Activated CD8-positive, alpha-beta memory T cell treated with anti-CD3 and anti-CD28 coated beads for 48 hours (primary cell): ENCODE results near the gene SMPDL3A.

ENCODE experiments used
- DNase-seq, 3 experiments: peaks; one replicate each; pipeline ENCODE4 v3.0.0-alpha.2; 2020; ENCODE audit warnings: low read depth in 2 of 3, low spot score in 2 of 3

Gene SMPDL3A

DNA sequence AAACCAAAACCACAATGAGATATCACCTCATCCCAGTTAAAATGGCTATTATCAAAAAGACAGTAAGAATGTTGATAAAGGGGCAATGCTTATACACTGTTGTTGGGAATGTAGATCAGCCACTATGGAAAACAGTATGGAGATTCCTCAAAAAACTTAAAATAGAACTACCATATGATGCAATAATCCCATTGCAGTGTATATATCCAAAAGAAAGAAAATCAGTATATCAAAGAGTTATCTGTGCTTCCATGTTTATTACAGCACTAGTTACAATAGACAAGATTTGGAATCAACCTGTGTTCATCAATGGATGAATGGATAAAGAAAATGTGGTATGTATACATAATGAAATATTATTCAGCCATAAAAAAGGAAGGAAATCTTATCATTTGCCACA lies 13.1 kb upstream of the SMPDL3A start:
- DNase-seq, result no peak

DNA sequence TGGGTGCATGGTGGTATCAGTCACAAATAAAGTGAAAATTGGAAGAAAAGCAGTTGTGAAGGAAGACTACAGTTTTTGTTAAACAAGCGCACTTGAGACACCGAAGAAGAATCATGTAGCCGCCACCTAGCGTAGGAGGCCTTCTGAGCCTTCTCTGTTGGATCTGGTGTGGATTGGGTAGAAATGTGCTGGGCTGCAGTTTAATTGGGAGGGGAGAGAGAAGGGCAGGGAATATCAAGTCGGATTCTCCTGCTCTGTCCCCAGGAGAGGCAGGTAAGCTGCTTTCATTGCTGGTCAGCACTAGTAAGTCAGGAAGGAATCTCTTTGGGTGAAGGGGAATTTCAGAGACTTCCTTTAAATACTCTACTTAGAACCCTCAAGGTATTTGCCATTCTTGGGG lies 10.8 kb upstream of the SMPDL3A start:
- no peak for DNase-seq

DNA sequence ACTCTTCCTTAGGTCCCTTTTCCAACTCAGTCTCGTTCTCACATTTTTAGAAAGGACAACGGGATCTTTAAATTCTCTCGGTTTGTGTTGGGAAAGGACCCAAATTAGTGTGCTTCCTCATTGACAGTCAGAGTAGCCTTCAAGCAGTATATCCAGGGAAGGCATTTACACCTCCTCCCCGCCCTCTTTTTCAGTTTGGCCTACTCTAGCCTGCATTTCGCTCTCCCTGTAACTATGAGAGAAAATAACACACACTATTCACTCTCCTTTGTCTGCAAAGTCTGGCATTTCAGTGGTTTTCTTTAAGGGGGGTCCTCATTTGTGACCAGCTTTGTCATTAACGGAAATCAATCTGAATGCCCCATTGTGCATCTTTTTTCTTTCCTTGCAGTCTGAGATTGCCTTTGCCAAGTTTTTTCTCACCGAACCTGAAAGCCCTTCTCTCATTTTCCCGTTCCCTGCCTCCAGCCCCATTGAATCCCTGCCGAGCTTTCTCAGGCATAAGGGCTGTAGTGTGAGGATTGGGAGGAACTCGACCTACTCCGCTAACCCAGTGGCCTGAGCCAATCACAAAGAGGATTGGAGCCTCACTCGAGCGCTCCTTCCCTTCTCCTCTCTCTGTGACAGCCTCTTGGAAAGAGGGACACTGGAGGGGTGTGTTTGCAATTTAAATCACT lies 9.9 kb upstream of the SMPDL3A start:
- DNase-seq, result no peak

DNA sequence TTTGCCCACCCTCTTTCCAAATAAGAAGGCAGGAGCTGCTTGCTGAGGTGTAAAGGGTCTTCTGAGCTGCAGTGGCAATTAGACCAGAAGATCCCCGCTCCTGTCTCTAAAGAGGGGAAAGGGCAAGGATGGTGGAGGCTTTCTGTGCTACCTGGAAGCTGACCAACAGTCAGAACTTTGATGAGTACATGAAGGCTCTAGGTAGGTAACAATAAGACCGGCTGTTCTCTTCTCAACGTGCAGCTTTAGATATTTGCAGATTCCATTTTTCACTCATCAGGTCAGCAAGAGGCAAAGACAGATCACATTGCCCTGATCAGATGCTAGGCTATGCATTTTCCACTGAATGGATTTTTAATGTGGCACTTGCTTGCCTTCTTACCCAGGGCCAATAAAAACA lies 9.4 kb upstream of the SMPDL3A start, which contains the start of gene FABP7:
Gene FABP7, plus strand, starts transcription at position 50 of the 400 bp plus-strand sequence. Its CDS starts 79 bp downstream, at position 129.
- DNase-seq, result no peak

DNA sequence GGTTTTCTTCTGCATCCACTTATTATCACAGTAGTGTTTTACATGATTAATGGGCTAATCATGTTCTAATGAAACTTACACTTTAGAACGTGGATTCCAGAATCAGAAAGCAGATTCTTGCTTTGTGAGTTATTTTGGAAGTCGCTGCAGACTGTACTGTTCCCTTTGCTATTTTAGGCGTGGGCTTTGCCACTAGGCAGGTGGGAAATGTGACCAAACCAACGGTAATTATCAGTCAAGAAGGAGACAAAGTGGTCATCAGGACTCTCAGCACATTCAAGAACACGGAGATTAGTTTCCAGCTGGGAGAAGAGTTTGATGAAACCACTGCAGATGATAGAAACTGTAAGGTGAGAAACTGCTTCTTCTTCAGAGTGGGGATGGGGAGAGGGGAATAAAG lies 8.9 kb upstream of the SMPDL3A start:
- no peak for DNase-seq

DNA sequence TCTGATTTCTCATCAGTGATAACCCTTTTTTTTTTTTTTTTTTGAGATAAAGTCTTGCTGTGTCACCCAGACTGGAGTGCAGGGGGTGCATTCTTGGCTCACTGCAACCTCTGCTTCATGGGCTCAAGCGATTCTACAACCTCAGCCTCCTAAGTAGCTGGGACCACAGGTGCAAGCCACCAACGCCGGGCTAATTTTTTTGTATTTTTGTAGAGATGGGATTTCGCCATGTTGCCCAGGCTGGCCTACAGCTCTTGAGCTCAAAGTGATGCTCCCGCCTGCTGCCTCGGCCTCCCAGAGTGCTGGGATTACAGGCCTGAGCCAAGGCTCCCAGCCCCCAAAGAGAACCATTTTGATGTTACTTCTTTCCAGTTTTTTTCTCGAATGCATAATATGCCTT lies 7.3 kb upstream of the SMPDL3A start:
- DNase-seq, result no peak

DNA sequence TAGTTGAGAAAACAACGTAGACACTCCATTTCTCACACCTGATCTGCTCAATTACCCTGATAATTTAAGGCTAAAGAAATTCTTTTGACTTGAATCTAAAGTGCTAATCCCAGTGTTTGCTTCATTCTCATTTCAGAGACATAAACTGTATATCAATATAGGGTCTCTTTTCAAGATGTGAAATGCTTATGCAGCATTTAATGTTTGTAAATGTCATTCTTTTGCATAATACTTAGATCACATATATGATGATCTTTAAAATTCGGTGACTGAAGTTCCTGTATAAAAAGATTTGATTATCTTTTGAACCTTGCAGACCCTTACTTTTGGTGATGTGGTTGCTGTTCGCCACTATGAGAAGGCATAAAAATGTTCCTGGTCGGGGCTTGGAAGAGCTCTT lies 5.7 kb upstream of the SMPDL3A start:
- no peak for DNase-seq

DNA sequence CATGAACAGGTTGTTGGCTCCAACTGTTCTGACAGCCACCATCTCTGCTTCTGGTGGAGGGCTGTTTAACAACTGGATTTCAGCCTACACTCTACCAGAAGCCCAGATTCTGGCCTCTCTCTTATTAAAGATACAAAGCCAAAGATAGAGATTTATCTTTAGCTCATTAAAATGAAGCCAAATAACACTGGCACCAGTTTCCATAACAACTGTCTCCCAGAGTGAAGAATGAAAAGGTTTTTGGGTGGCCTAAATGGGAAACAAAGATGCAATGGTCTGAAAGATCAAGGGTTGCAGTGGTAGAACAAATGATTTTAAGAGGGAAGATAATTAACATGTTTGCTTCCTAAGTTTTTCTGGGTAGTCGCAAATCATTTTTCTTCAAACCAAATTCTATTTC lies 3.2 kb upstream of the SMPDL3A start:
- DNase-seq, result no peak

DNA sequence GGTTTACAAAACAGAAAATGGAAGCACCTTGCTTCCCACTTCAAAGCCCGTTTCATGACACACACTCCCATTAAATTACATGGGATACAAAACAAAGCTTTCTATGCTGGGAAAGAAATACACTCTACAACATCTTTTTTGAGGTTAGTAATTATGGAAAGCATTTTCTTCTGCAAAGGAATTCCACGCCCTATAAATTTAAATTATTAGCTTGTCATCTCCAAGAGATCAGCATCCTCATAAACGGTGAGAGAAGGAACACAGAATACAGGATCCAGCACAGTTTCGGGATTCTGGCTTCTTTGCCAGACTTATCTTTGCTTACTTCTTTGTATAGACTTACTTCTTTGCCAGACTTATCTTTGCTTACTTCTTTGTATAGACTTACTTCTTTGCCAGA lies 1.3 kb upstream of the SMPDL3A start:
- DNase-seq, result no peak

DNA sequence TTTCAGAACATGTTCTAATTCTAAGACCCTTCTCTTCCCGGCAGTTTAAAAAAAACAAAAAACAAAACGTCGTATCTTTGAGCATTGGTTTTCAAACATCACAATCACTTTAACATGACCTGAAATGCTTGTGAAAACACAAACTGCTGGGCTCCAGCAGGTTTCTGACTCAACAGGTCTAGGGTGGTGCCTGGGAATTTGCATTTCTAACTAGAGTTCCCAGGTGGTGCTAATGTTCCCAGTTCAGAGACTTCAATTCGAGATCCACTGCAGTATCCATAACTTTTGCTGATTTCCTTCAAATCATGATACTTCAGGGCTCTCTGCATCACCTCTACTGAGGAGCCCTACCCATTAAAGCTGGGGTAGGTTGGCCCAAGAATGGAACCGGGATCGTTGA lies 850 bp upstream of the SMPDL3A start:
- no peak for DNase-seq

DNA sequence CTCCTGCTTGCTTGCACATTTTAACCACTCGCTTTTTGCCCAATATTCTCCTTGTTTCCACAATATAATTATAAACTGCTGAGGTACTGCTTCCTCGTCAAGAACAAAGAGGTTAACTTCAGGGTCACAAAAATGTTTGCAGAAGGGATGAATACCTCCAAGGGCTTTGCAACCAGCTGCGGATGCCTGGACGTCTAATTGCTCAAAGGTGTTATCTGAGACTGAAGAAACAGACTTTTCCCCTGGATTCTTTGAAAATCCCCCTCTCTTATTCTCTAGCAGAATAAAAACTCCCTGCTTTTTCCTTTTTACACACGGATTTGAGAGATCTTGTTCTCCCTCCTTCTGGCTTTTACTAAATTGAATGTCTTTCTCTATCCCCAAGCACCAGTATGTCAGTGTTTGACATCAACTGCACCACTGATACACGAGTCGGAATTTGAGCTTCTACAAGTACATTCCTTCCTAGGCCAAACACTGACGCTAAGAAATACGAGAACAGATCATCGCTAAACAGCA lies 336 bp upstream of the SMPDL3A start:
- no peak for DNase-seq

DNA sequence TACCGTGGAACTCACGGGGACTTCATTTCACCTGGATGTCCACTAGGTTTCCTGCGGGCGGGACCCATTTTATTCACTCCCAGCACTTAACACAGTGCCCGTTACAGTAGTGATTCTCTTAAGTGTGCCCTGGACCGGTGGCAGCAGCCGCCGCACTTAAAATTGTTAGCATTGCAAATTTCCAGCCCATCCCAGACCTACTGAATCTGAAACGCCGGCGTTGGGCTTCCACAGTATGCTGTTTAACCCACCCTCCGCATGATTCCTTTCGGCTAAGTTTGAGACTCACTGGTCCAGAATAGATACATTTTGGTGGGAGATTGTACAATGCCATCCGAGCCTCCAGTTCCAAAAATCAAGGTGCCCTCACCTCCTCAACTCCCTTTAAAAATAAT lies 967 bp downstream of the SMPDL3A start:
- DNase-seq, result no peak

DNA sequence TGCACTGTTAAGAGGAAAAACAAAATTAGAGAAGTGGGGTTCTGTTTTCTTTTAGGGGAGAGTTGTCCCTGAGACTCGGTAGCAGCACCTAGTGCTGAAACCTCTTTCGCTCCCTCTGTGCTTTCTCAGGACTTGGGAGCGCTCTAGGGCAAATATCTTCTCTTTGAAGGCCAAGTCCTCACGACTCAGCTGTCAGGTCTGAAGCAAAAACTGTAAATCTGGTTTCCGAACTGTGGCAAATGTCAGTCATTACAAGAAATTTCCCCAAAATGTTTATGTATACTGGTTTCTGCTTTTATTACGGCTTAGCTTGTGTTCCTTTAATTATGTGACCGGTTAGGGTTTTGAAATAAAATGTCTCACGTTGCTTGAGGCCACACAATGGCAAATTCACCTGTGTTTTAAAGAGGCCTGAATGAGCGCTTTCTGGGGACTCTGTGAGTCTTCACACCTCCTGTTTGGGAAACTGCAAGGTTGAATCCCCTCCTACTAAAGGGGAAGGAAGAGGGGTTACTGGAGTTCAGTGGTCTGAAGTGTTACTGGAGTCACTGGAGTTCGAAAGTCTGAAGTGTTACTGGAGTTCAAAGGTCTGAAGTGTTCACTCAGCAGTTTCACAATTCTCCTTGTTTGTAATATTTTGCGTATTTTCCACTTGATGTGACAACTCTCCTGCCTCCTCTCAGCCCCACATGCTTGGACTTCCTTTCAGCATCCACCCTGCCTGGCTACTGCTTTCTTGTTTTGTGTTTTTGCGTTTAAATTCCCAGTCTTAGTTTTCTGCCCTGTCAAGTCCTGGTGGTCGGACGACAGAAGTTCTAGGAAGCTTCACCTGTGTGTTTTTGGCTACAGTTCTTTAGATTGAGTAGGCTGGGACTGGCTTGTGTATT lies 1.6 kb downstream of the SMPDL3A start:
- DNase-seq, result no peak

DNA sequence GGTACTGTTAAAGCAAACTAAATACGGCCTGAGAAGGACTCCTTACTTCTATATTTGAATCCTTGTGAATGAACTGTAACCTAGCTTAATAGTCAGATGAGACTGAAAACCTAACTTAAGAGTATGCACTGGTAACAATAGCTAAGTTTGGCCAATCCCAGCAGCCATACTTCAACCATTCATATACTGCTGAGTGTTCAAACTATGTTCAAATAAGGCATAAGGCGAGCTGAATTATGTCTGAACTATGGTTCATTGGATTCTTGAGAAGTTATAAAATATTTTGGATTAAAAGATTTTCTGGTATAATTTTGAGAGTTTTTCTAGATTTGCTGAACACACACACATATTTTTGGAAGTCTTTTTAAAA lies 2.2 kb downstream of the SMPDL3A start:
- DNase-seq, result no peak

DNA sequence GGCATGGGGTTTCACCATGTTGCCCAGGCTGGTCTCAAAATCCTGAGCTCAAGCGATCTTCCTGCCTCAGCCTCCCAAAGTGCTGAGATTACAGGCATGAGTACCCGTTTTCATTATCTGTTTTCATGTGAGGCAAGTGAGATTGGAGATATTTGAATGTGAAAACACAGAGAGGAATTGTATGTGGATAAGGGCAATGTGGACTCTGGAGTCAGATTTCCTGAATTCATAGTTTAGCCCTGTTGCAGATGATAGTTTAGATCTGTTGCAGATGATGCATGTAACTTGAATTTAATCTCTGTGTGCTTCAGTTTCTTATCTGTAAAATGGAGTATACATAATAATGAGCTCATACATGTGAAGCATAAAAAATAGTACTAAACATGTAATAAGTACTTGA lies 3.7 kb downstream of the SMPDL3A start:
- no peak for DNase-seq

DNA sequence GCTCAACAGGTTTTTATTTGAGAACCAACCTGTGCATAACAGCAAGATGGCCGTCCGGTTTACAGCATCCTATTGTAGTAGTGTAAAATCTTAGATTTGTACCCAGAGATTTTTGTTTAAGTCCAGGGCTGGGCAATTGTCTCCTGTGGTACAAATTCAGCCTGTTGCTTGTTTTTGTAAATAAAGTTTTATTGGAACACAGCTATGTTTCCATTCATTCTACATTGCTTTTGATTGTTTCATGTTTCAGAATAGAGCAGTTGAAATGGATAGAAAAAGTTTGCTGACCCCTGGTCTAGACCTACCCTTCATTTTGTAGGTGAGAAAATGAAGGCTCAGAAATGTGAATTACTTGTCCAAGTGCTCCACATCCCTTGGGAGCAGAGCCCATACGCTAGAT lies 8.5 kb downstream of the SMPDL3A start:
- DNase-seq, result no peak

DNA sequence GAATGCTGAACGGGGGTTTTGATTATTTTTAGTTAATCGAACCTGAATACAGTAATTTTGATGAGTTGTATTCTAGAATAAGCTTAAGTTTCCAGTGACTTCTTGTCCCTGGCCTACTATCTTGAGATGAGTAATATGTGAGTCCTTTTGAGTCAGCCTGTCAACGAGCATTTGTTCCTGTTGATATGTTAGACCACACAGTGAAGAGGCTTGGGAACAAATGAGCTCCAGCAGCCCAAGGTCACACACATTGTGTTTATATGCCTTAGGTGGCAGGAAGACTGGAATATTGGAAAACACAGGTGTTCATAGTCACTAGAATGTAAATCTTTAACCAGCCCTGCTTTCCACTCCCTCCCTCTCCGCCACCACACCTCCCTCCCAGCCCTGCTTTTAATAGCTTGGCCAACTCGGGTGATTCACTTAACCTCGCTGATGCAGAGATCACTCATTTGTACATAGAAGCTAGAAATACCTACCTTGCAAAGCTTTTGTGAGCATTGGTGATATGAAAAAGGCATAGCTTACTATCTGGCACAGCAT lies 9.1 kb downstream of the SMPDL3A start:
- DNase-seq, result no peak

DNA sequence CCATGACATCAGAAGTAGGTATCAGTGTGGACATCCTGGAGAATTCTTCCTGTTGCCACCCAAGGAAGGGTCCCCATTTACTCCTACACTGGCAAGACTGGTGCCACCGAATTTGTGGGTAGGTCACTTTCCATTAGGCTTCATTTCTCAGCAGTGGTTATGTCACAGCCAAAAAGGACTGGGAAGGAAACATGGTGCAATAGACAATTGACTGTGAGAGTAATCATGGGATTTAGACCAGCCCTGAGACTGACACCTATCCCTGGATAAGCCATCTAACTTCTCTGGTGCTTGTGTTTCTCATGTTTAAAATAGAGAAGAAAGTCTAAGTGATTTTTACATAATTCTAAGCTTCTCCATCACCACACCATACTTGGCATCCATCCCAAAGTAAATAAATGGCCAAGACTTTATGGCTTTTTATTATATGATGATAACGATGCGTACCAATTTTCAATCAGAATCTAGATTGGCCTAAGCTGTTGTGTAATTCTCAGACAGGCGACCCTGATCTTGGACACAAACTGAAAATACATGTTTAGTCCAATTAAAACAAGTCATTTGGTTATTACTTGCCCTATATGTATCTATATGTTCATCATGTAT lies 10.2 kb downstream of the SMPDL3A start:
- DNase-seq, result no peak

DNA sequence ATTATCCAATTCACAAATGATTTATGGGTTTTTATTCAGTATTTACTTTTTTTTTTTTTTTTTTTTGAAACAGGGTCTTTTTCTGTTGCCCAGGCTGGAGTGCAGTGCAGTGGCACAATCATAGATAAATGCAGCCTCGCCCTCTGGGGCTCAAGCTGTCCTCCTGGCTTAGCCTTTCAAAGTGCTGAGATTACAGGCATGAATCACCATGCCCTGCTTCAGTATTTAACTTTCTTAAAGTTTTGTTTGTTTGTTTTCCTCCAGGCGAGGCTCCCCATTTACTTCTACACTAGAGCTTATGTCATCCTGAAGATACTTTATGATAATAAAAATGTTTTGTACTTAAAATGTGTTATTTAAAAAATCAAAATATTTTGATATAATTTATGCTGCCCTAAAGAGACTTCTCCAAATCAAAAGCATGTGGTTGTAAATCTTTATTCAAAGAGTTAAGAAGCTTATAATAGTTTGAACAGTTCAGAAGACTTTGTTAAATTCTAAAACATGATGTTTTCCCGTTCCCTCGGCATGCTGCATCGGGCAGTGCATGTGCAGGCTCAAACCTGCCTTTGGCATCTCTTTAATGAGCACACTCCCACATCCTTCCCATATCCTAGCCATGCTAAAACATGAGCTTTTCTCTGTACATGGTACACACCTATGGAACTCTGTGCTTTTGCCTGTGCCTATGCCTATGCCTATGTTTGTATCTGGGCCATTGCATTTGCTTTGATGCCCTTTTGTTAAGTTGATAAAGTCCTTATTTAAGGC lies 11.0 kb downstream of the SMPDL3A start:
- no peak for DNase-seq

DNA sequence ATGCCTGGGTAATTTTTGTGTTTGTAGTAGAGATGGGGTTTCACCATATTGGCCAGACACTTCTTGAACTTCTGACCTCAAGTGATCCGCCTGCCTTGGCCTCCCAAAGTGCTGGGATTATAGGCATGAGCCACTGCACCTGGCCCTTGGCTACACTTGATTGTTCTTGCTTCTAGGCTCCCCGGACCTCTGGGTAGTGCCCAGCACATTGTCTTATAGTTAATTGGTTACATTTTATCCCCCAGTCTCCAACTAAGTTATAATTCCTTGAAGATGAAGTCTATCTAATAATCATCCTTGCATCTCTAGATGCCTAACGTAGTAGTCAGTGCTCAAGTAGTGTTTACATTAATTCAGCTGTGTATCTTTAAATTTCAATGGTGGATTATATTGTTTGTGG lies 11.8 kb downstream of the SMPDL3A start:
- DNase-seq, result no peak

DNA sequence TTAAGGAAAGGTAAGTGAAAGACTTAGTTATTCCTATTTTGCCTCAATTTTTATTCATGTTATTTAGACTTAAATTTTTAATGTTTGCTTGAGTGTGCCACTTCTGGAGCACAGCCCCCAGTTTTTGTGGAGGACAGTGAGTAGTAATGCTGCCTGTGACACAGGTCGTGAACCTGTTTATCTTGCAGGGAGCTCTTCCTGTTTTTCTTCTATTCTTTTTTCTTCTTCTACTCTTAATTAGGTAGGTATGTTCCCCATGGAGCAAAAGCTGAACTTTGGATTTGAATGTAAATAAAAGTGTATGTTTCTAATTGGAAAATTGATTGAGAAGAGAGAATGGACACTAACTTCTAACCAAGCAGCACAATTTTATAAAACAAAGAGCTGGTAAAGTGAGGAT lies 12.3 kb downstream of the SMPDL3A start:
- no peak for DNase-seq
